DND-41 (cell line): Measurements from ENCODE around the gene ST6GALNAC4.

Source experiments
- CTCF ChIP-seq: IDR thresholded peaks from 2 replicates; pipeline ENCODE4 v1.5.1; 2012; ENCODE audit warnings: borderline replicate concordance, low read length, moderate library complexity, mild to moderate bottlenecking; ENCODE audit not compliant: poor library complexity, severe bottlenecking; ENCODE audit errors: extremely low read depth
- EZH2 ChIP-seq: IDR thresholded peaks from 3 replicates; pipeline ENCODE4 v1.6.1; 2012; ENCODE audit warnings: borderline replicate concordance, low read depth, mild to moderate bottlenecking, moderate library complexity, low read length, inconsistent platforms; ENCODE audit not compliant: severe bottlenecking

DNA sequence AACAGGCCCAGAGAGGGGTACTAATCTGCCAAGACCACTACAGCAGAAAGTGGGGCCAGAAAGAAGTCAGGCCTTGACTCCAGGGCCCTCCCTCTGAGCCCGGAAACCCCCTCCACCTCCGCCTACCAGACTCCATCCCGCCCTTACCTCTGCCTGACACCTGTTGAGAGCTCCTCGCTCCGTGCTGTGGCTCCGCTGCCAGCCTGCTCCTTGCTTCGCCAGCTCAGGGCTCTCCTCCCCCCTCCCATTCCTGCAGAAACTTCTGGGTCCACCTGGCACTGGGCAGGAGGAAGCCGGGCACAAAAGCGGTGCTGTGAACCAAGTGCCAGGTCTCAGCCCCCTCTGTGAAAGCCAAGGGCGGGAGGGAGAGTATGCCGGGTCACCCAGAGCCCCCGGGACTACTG lies 11.1 kb downstream of the ST6GALNAC4 start:
- no peak for TF ChIP-seq CTCF
- TF ChIP-seq EZH2, result no peak
